GM19023 (cell line): ENCODE results near the gene CFAP46.

Experiments used
- ATAC-seq: cut with Tn5 transposase; IDR thresholded peaks from one replicate; pipeline ENCODE4 v1.9.1; 2021; ENCODE audit warnings: mild to moderate bottlenecking, moderate library complexity; ENCODE audit not compliant: unreplicated experiment

The CFAP46 gene

DNA sequence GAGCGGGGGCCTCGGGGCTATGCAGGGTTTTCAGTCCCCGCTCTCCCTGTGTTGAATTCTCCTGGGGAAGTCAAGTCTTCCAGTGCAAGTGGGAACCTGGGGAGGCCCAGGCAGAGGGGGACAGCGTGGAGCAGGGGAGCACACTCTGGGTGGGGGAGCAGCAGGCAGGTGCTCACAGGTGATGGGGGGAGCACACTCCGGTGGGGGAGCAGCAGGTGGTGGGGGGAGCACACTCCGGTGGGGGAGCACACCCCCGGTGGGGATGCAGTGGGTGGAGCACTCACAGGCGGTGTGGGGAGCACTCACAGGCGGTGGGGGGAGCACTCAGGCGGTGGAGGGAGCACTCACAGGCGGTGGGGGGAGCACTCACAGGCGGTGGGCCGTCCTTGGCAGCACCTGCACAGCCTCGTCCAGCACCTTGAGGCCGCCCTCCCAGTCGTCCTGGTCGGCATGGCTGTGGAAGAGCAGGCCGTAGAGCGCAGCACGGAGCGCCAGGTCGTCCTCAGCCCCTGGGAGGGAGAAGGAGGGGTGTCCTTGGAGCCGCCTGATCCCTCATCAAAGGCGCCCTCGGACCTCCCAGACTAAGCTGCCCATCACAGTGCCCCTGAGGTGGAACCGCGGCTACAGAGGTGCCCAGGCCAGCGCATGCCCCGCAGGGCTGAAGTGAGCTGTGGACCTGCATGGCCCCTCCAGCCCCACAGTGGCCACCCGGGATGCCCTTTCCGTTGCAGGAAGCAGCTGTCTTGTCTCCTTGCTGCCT, 56.7 kb downstream of the CFAP46 start:
- ATAC-seq = no peak

DNA sequence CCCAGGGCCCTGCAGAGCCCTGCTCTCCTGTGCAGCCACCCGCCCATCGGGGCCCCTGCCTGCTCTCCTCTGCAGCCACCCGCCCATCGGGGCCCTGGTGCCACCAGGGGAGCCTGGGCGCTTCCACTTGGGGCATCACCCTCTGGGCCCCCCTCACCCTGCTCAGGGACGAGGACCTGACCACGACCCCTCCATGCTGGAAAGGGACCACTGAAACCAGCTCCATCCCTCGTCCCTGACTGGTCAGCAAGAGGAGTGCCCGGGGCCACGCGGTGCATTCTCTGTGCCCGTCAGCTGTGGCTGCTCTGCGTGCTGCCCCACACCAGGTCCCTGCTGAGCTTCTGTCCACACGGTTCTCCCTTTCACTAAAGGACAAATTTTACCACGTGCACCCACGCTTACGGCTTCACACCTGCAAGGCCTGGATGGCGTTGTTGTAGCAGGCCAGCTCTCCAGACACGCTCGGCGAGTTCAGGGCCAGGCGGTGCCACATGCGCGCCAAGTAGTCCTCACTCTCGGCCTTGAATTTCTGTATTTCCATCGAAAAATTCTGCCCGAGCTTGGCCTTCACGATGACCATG, 57.6 kb downstream of the CFAP46 start:
- no peak for ATAC-seq

DNA sequence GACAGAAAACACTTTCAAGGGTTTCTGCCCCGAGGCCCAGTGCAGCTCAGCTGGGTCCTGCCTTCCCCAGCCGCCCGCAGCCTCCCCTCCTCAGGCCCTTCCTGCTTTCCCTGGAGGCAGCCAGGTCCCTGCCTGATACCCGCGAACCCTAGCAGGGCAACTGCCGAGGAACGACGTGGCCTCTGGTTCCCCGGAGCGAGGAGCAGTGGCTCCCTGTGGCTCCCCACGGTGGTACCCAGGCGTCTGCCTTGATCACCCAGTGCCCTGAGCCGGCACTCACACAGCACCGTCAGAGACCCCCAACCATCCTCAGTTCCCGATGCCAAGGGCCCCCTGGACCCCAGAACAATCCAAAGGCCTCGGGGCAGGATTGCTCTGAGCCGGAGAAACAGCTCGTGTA, 58.3 kb downstream of the CFAP46 start:
- no peak for ATAC-seq

DNA sequence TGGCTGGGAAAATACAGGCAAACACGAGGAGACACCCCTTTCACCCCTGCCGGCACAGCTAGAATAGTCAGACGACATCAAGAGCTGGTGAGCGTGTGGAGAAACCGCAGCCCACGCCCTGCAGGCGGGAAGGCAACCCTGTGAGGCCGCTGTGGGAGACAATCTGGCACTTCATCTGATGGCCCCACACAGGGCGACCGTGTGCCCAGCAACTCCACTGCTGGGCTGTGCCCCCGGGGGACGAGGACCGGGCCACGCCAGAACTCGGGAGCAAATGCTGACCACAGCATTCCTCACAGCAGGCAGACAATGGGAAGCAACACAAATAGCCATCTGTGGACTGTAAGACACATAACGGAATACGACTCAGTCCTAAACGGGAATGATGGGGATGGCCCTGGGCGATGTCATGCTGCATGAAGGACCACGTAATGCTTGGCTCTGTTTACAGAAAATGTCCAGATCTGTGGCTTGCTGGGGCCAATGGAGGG, 58.9 kb downstream of the CFAP46 start:
- ATAC-seq = no peak

DNA sequence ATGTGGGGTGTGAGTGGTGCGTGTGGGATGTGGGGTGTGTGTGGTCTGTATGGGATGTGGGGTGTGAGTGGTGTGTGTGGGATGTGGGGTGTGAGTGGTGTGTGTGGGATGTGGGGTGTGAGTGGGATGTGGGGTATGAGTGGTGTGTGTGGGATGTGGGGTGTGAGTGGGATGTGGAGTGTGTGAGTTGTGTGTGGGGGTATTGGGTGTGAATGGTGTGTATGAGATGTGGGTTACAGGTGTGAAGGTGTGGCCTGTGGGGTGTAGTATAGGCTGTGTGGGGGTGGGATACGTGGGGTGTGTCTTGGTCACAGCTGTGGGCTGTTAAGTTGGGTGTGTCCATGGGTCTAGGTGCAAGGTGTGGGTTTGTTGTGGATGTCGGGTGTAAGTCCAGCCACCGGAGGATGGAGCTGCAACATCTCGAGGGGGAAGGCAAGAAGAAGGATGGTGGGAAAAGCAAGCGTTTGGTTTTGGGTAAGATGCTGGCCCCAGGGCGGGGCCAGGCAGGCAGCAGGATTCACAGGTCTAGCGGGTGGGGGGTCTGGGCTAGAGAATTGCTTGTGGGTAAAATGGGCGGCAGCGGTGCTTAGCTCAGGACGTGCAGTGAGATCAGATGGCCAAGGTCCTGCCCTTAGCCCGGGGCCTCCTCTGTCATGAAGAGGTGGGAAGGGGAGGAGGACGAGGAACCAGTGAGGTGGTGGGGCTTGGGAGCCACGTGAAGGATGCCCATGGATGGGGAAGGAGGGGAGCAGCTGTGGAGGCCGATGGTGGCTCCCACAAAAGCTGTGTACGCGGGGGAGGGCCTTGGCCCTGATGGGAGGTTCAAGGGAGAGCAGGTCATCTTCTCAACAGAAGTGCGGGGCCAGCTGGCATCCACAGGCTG, 60.1 kb downstream of the CFAP46 start:
- no peak for ATAC-seq

DNA sequence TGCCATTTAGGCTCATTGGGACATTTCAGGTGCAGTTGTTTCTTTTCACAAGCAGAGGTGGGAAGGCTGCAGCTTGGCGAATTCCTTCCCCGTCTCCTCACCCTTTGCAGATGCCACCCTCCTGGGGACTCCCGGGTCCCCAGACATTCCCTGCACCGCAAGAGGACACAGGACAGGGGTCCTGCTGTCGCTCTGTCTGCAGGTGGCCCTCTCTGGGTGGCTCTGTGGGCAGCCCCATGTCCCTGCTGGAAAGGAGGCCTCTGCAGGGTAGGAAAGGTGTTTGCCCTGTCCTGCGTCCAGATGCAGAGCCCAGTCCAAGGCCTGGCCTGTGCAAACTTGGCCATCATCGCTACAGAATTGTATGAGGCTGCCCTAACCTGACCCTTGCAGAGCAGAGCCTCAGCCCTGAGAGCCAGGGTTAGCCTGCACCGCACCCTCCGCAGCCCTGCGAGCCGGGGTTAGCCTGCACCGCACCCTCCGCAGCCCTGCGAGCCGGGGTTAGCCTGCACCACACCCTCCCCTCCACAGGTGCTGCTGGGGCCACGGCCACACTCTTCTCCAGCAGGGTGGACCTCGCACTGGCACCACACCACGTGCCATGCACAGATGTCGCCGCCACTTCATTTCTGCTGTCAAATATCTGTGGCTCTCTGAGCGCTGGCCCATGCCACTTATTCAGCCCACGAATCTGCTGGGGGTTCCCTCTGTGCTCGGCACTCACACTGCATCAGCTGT, 61.0 kb downstream of the CFAP46 start:
- ATAC-seq = no peak

DNA sequence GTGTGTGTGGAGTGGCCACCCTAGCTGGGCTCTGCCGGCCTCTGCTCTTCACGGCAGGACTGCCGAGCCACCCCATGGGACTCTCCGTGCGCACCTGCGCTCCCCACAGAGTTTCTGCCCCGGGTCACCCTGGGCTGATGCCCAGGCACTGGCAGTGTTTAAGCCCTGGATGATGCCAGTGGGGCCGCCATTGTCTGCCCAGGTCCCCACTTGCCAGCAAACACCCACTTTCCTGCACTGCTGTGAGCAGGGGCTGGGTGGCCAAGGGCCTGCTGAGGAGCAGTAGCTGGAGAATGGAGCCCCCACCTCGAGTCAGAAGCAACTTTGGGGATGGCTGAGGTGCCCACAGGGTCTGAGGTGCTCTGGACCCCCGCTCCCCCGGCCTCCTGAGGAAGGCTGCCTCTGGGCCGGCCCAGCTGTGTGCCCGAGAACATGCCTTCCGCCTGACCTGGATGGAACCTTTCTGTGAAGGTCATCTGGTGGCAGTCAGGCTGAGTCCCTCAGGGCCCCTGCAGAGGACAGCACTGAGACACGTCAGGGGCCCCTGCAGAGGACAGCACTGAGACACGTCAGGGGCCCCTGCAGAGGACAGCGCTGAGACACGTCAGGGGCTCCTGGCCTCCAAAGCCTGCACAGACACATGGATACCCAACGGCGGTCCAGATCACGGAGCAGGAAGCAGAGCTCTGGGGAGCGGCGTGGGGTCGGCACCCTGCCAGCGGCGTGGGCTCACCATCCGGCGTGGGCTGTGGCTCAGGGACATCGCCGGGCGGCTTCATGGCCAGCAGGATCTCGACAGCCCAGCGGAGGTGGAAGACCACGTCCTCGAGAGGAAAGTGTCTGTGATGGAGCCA, 62.0 kb downstream of the CFAP46 start:
- no peak for ATAC-seq

DNA sequence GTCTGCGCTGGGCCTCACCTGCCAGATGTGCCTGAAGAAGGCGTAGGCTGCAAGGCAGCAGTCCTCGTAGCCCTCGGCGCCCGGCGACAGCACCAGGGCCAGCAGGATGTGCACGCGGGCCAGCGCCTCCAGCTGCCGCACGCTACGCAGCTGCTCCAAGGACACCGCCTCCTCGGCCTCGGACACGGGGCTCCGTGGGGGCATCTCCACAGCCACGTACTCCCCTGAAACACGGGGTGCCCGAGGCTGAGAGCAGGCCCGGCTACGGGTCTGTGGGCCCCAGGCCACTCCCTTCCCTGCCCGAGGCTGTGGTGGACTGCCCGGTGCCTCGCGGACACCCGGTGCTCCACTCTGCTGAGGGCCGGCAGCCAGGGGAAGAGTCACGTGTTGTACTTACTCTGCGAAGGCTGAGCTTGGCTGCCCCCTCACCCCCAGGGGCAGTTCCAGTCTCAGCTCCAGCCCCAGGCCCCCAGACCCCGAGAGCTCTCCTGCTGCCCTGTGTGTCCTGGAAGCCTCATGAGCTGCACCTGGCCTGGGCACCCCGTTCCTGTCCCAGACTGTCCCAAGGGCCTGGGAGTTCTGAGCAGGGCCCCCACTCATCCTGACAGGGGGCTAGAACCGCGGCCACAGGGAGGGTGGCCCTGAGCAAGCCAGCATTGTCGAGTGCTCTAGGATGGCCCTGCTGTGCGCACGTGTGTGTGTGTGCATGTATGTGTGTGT, 62.8 kb downstream of the CFAP46 start:
- no peak for ATAC-seq

DNA sequence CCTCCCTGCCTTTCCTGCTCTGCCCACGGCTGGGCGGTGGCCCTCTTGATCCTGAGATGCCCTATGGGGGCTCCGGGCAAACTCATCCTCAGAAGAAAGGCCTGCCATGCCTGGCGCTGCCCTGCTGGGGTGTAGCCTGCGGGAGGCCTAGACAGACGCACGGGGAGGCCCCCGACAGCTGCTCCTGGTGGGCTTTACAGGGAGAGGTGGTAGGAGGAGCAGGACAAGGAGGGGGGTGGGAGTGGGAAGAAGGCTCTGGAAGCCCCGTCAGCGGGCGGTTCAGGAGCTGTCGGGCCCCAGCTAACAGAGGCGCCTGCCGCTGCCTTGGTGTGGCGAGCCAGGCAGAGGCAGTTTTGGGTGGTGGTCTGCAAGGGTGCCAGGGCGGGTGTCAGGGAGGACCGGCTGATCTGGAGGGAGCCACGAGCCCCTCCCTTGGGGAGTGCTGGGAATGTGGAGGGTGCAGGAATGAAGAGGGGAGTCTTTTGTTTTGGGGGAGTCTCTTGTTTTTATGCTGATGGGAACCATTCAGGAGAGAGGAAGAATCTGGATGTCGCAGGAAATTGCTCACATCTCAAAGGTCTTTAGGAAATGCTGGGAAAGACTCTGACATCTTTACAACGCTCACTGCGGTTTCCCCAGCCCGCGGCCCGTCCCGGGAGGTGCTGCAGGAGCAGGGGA, 63.5 kb downstream of the CFAP46 start:
- no peak for ATAC-seq

DNA sequence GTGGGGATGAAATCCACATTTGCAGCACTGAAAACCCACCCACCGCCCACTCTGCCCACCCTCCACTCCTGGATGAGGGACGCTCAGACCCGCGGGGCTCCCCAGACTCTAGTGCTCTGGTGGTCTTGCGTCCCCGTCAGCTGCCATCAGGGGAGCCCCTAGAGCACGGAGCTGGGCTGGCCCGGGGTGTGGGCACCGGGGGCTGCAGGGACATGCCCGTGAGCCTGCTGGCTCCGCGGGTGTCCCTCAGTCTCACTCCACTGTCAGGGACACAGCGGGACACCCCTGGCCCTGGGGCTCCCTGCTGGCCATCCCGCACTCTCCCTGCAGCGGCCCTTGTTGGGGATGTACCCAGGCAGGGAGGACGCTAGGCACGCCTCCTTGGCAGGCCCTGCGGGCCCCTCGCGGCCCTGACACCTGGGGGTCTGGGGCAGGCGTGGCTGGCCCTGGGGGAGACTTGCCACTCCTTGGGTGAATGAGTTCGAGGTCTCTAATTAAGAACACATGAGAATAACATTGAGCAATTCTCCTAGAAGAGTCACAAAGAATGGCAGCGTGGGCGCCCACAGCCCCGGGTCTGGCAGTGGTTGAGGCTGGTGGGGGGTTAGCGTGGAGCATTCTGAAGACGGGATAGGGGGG, 64.2 kb downstream of the CFAP46 start:
- no peak for ATAC-seq

DNA sequence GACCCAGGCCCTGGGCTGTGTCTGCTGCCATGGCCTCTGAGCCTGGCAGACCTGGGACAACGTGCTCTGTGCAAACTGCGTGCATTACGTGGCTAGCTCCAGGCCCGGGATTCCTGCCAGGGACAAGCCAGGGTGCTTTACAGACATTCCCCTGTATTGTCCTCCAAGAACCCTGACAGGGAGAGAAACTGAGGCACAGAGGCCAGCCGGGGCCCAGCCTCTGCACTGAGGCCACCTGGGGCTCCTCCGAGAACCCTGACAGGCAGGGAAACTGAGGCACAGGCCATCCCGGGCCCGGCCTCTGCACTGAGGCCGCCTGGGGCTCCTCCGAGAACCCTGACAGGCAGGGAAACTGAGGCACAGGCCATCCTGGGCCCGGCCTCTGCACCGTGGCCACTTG, 64.9 kb downstream of the CFAP46 start:
- no peak for ATAC-seq

DNA sequence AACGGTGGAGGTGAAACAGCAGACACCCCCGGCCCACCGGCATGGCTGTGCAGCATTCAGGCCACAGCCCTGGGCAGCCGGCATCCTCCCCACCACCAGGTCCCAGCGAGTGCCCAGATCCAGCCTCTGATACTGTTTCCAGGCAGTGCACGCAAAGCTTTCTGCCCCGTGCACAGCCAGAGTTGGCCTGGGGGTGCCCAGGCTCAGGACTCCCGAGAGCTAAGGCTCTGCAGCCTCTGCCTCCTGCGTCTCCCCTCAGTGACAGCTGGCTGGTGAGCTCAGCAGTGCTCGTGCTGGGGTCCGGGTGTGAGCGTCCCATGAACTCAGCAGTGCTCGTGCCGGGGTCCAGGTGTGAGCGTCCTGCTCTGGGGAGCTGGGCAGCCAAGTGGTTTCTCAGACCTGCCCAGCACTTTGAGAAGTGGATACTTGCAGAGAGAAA, 65.4 kb downstream of the CFAP46 start:
- ATAC-seq = no peak

DNA sequence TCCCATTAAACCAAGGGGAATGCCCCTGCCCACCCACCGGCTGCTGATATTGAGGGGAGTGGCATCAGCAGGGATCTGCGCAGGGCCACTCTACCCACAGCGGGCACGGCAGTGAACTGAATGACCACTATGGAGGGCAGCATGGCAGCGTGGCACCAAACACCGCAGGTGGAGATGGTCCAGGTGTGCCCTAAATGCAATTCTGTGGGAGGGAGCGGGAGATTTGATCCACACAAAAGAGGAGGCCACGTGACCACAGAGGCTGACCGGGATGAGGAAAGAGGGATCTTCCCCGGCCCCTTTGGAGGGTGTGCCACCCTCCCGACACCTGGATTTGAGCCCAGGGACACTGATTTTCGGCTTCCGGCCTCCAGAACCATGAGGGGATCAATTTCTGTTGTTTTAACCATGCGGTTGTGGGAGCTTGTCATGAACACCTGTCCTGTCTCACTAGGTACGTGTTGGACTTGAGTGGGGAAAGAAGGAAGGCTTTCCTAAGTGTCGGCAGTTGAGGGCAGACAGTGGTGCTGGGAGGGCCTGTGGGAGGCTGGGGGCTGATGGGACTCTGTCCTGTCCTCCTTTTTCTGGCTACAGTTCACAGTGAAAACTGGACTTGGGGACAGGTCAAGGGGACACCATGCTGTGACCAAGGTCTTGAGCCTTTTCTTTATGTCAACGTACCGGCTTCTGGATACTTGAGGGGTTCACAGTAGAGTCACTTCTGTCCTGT, 66.1 kb downstream of the CFAP46 start:
- no peak for ATAC-seq

DNA sequence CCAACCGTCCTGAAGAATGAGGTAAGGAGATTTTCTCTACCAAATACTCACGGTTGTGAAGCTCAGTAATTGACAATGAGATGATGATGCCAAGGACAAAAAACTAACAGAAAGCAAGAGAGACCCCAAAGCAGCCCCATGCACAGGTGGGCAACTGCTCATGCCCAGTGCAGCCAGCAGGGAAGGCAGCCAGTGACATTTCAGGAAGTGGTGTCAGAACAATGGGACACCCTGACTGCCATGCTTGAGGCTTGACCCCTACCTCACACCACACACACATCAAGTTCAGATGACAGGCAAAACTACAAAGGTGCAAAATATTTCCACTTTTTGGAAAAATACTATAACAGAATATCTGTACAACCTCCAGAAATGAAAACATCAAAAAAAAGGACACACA, 66.9 kb downstream of the CFAP46 start:
- no peak for ATAC-seq

DNA sequence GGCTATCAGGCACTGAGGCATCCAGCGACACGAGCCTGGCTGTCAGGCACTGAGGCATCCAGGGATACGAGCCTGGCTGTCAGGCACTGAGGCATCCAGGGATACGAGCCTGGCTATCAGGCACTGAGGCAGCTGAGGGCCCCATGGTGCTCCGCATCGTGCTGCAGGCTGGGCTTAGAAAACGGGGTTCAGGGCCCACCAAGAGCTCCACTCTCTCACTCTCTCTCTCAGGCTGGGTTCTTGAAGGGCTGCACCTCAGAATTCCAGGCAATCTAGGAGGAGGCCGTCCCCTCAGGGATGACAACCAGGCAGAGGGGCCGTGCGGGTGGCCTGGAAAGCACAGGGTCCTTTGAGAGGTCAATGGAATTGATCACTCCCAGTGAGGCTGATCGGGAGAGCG, 69.0 kb downstream of the CFAP46 start:
- ATAC-seq = no peak

DNA sequence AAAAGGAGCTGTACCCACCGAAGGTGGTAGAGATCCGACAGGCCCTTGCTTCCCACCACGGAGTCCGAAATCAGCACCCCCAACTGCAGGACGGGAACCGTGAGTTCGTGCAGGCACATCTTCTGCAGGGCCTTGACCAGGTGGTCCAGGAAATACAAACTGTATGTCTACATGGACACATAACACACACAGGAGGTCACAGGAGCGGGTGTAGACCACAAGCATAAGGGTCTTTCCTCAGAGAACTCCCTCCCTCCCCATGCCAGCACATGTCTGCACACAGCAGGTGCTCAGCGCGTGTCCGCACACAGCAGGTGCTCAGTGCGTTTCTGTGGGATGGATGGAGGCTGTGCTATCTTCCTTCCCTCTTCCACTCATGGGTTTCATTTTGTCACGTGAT, 69.7 kb downstream of the CFAP46 start:
- no peak for ATAC-seq

DNA sequence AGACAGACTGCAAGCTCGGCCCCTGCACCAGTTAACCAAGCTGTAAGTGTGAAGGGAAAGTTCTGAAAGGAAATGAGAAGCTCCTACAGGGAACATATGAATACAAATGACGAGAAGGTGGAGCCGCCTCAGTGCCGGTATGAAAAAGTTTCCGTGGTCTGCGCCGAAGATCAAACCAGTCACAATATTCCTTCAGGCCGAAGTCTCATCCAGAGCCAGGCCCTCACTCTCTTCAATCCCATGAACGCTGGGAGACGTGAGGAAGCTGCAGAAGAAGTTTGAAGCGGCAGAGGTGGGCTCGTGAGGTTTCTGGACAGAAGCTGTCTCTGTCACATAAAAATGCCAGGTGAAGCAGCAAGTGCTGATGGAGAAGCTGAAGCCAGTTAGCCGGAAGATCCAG, 71.9 kb downstream of the CFAP46 start:
- no peak for ATAC-seq

DNA sequence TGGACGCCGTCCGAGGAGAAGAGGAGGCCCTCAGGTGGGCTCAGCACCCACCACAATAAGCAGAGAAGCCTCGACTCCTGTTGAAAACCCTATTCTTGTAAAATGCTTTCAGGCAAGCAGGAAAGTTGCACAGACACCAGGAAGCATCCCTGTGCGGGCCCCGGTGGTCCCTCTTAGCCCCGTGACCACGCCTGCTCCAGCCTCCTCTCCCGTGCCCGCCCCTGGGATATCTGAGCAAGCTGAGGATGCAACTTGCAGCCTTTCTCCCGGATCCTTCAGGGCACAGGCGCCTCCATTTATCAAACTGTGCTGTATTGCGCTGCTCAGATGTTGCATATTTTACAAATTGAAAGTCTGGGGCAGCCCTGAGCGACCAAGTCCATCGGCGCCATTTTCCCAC, 72.7 kb downstream of the CFAP46 start:
- no peak for ATAC-seq
